Uterus (tissue), 4 donors: ENCODE measurements around the gene LMBR1L. TPM values are rescaled to one million over a fixed set of nuclear protein-coding genes. Genes with fewer than 3 reads are reported as not detected.

Experiments used
- DNase-seq, 2 donors: peaks; one replicate each; pipeline ENCODE4 v3.0.0-alpha.2; 2019 to 2020
- H3K27ac ChIP-seq, 2 donors: fragments of 200-600 bp; sonication (generic); 1 replicate in 1 of 2; 2 replicates in 1 of 2; pipeline ENCODE4 v1.5.1; 2016 to 2018
- H3K27me3 ChIP-seq, 2 donors: fragments of 200-600 bp; sonication (generic); one replicate each; pipeline ENCODE4 v1.5.1; 2018 to 2019; ENCODE audit warnings: control low read depth in 1 of 2
- H3K36me3 ChIP-seq, 2 donors: fragments of 200-600 bp; sonication (generic); one replicate each; pipeline ENCODE4 v1.5.1; 2019; ENCODE audit warnings: control low read depth in 1 of 2
- H3K4me1 ChIP-seq, 2 donors: fragments of 200-600 bp; sonication (generic); one replicate each; pipeline ENCODE4 v1.5.1; 2018 to 2019; ENCODE audit warnings: control low read depth in 1 of 2
- H3K4me3 ChIP-seq, 2 donors: fragments of 200-600 bp; sonication (generic); 1 replicate in 1 of 2; 2 replicates in 1 of 2; pipeline ENCODE4 v1.5.1; 2018 to 2019; ENCODE audit warnings: mild to moderate bottlenecking in 1 of 2
- H3K9me3 ChIP-seq, 2 donors: fragments of 200-600 bp; sonication (generic); one replicate each; pipeline ENCODE4 v1.5.1; 2019; ENCODE audit warnings: control low read depth in 1 of 2
- POLR2A ChIP-seq, 2 donors: fragments of 450-650 bp; IDR thresholded peaks; one replicate each; pipeline ENCODE4 v1.6.1; 2016; ENCODE audit warnings: antibody characterized with exemption in 2 of 2, mild to moderate bottlenecking in 1 of 2, moderate library complexity in 1 of 2
- intact Hi-C: fragments of 100-400 bp; cut with DNase I; formaldehyde crosslinking; loops from one replicate; pipeline ENCODE4 v1.15.1; 2023; ENCODE audit warnings: low total_unique reads
- total RNA-seq, 4 donors: library from RNA; depleted of rRNA in 3 of 4; stranded (reverse); fragments of >200 nt in 3 of 4; gene quantifications; one replicate each; pipeline versions ENCODE4 v1.1.0 to v1.2.4, GENCODE V29; 2014 to 2023
- TF ChIP-seq, protein P1 (sequence below), 4 experiments: fragments of 200-600 bp in 2 of 4; fragments of 450-650 bp in 2 of 4; sonication (generic) in 2 of 4; IDR thresholded peaks; one replicate each; pipeline ENCODE4 v1.5.1; 2016 to 2019; ENCODE audit warnings: antibody characterized with exemption in 4 of 4, mild to moderate bottlenecking in 2 of 4, moderate library complexity in 1 of 4
- donor health status: DM: yes; HTN: yes; CAD: no.

The LMBR1L gene
- total RNA-seq, 4 donors from 2014 or later: 22.1 to 114 (median 43.2) TPM

DNA sequence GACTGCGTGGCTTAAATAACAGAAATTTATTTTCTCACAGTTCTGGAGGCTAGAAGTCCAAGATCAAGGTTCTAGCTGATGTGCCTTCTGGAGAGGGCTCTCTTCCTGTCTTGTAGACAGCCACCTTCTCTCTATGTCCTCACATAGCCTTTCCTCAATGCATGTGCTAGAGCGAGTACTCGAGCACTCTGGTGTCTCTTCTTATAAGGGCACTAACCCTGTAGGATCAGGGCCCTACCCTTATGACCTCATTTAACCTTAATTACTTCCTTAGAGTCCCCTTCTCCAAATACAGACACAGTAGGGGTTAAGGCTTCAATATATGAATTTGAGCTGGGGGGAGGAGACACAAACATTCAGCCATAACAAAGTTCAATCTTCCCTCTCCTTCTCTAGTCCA, 26.2 kb downstream of the LMBR1L start:
- Histone ChIP-seq H3K4me3 (no peak overlapping the region), H3K27me3 (no peaks in the 10 kb centered on the region), H3K27ac (peak overlapping the region in 1 of 2 donors; percentile 93), H3K9me3 (no peaks in the 10 kb centered on the region), H3K36me3 (no peaks in the 10 kb centered on the region), H3K4me1 (peaks cover 0 to 4% of the 10 kb centered on the region in 2 donors)
- TF ChIP-seq, protein P1, sequence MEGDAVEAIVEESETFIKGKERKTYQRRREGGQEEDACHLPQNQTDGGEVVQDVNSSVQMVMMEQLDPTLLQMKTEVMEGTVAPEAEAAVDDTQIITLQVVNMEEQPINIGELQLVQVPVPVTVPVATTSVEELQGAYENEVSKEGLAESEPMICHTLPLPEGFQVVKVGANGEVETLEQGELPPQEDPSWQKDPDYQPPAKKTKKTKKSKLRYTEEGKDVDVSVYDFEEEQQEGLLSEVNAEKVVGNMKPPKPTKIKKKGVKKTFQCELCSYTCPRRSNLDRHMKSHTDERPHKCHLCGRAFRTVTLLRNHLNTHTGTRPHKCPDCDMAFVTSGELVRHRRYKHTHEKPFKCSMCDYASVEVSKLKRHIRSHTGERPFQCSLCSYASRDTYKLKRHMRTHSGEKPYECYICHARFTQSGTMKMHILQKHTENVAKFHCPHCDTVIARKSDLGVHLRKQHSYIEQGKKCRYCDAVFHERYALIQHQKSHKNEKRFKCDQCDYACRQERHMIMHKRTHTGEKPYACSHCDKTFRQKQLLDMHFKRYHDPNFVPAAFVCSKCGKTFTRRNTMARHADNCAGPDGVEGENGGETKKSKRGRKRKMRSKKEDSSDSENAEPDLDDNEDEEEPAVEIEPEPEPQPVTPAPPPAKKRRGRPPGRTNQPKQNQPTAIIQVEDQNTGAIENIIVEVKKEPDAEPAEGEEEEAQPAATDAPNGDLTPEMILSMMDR (IDR thresholded peaks at IDR 0.05): no peak
- no peak for TF ChIP-seq POLR2A (IDR thresholded peaks at IDR 0.05)
- intact Hi-C loops: no loop called here
- DNase-seq: no peak

DNA sequence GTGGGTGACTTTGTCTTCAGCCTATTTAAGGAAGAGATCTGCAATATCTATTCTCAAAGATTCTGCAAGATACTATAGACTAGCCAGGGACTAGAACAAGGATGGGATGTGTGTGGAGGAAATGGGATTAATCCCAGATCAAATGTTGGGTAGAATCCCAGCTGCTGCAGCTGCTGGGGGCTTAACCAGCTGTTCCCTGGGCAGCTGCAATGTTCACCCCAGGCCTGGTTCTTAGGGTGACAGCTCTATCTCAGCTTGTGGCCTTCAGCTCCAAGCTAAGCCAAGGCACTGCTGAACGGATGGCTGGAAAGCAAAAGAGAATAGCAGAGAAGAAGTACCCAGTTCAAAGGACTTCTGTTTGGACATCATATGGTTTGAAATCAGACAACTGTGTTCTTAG, 30.9 kb downstream of the LMBR1L start:
- no peak overlapping the region for H3K4me3 ChIP-seq
- no peak overlapping the region for H3K27ac ChIP-seq
- H3K9me3 ChIP-seq: no peaks in the 10 kb centered on the region
- no peak for TF ChIP-seq POLR2A (IDR thresholded peaks at IDR 0.05)
- TF ChIP-seq, protein P1 (IDR thresholded peaks at IDR 0.05): no peak
- intact Hi-C loops: no loop called here
- no peaks in the 10 kb centered on the region for H3K27me3 ChIP-seq
- H3K4me1 ChIP-seq: no peaks in the 10 kb centered on the region
- H3K36me3 ChIP-seq: no peaks in the 10 kb centered on the region
- no peak for DNase-seq

GRCh38 chr12:49070971-49071370, 39.7 kb downstream of the LMBR1L start:
- H3K9me3 ChIP-seq: no peaks in the 10 kb centered on the region
- no peak overlapping the region for H3K4me3 ChIP-seq
- DNase-seq: no peak
- intact Hi-C loops: no loop called here
- H3K4me1 ChIP-seq: peaks cover 0 to 4% of the 10 kb centered on the region in 2 donors
- H3K36me3 ChIP-seq: no peaks in the 10 kb centered on the region
- no peaks in the 10 kb centered on the region for H3K27me3 ChIP-seq
- no peak overlapping the region for H3K27ac ChIP-seq
- TF ChIP-seq, protein P1 (IDR thresholded peaks at IDR 0.05): no peak
- no peak for TF ChIP-seq POLR2A (IDR thresholded peaks at IDR 0.05)

GRCh38 chr12:49069507-49070346, 40.9 kb downstream of the LMBR1L start, which contains the start of gene RHEBL1:
TSS of gene RHEBL1 (minus strand) at chr12:49069979. CDS start at chr12:49069785, 194 bp downstream.
- Histone ChIP-seq H3K4me3 (peak within 1 kb of the TSS; percentile 79 to 81), H3K27ac (peak within 1 kb of the TSS; percentile 73), H3K4me1 (peaks cover 0 to 4% of the 10 kb centered on the region in 2 donors), H3K9me3 (no peaks in the 10 kb centered on the region), H3K27me3 (no peaks in the 10 kb centered on the region), H3K36me3 (no peaks in the 10 kb centered on the region)
- DNase-seq: peak; percentile 98
- intact Hi-C loops: loop anchor here (10.0 kb wide), 1 partner anchor 55 kb away; no protein-coding TSS in a partner anchor
- TF ChIP-seq, protein P1 (IDR thresholded peaks at IDR 0.05): peak in 1 of 4 experiments; percentile 30
- peak; percentile 28 to 34 for TF ChIP-seq POLR2A (IDR thresholded peaks at IDR 0.05)

DNA sequence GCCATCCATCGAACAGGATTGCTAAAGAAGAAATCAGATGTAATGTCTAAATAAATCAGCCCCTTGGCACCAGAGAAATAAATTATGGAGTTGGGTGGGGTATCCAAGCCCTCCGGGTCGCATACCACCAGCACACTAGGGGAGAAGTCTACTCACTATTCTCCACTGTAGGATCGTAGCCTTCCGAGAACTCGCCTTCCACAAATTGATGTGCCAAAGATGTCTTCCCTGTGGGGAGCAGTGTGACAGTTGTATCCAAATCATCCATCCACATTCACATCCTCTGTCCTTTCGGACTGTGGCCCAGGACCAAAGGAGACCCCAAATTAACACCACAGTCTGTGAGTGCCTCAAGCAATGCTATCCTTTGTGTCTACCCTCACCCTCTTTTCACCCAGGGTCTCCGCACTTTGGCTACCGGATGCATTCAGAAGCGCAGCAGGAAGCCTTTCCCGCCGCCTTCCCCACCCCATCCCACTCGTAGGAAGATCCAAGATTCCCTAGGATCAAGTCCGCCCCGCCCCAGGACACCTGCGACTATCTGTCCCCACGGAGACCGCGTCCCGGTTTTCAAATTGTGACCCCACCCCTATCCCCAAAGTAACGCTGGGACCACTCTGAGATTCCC, 41.7 kb downstream of the LMBR1L start:
- no peaks in the 10 kb centered on the region for H3K36me3 ChIP-seq
- H3K27me3 ChIP-seq: no peaks in the 10 kb centered on the region
- TF ChIP-seq, protein P1 (IDR thresholded peaks at IDR 0.05): no peak
- no peak for TF ChIP-seq POLR2A (IDR thresholded peaks at IDR 0.05)
- H3K4me1 ChIP-seq: peaks cover 0 to 4% of the 10 kb centered on the region in 2 donors
- H3K27ac ChIP-seq: peak overlapping the region in 1 of 2 donors; percentile 73
- no peaks in the 10 kb centered on the region for H3K9me3 ChIP-seq
- intact Hi-C loops: loop anchor here (10.0 kb wide), 1 partner anchor 56 kb away; no protein-coding TSS in a partner anchor
- DNase-seq: no peak
- peak overlapping the region; percentile 79 to 81 for H3K4me3 ChIP-seq
